ENCODE measurements around the gene TMC8. TPM values are rescaled to one million over a fixed set of nuclear protein-coding genes. Genes with fewer than 3 reads are reported as not detected.
A peak's percentile ranks its signal among the peaks of the same experiment; 100 is the strongest.
"Not testable (repeated sequence)": the region's sequence is repeated elsewhere in the genome, so short reads cannot be mapped to it uniquely, and the experiment has no call there.

TMC8 gene
- total RNA-seq, 1 donor from 2014 or later: 0.85 TPM

- DNase-seq (ENCODE audit: extremely low spot score, unreplicated experiment): no peak
- no peaks in the 10 kb centered on the region for H3K27me3 Mint-ChIP-seq
- peaks cover 3% of the 10 kb centered on the region for H3K36me3 Mint-ChIP-seq
- peak overlapping the region; percentile 12 for H3K27ac Mint-ChIP-seq
- no peak overlapping the region for H3K4me3 Mint-ChIP-seq
- H3K9me3 Mint-ChIP-seq: no peaks in the 10 kb centered on the region
- TF ChIP-seq CTCF (conservative IDR thresholded peaks at IDR 0.05): no peak
- peaks cover 6% of the 10 kb centered on the region for H3K4me1 Mint-ChIP-seq (ENCODE audit: unreplicated experiment)
Measured at GRCh38 chr17:78113804-78114785, 16.5 kb upstream of the TMC8 start.

- Mint-ChIP-seq H3K4me1 (ENCODE audit: unreplicated experiment) (peaks cover 6% of the 10 kb centered on the region), H3K27me3 (no peaks in the 10 kb centered on the region), H3K27ac (no peak overlapping the region), H3K9me3 (no peaks in the 10 kb centered on the region), H3K36me3 (peaks cover 3% of the 10 kb centered on the region), H3K4me3 (no peak overlapping the region)
- DNase-seq (ENCODE audit: extremely low spot score, unreplicated experiment): no peak
- no peak for TF ChIP-seq CTCF (conservative IDR thresholded peaks at IDR 0.05)
Measured at GRCh38 chr17:78114831-78115723, 15.5 kb upstream of the TMC8 start.

GRCh38 chr17:78115803-78116202 lies 14.8 kb upstream of the TMC8 start:
- not testable (repeated sequence) for H3K4me1 Mint-ChIP-seq (ENCODE audit: unreplicated experiment); H3K27ac Mint-ChIP-seq; H3K9me3 Mint-ChIP-seq; DNase-seq (ENCODE audit: extremely low spot score, unreplicated experiment); H3K4me3 Mint-ChIP-seq; H3K27me3 Mint-ChIP-seq; H3K36me3 Mint-ChIP-seq

GRCh38 chr17:78116411-78116810 lies 14.2 kb upstream of the TMC8 start:
- H3K4me1 Mint-ChIP-seq (ENCODE audit: unreplicated experiment): peaks cover 4% of the 10 kb centered on the region
- DNase-seq (ENCODE audit: extremely low spot score, unreplicated experiment): no peak
- H3K27me3 Mint-ChIP-seq: no peaks in the 10 kb centered on the region
- H3K9me3 Mint-ChIP-seq: no peaks in the 10 kb centered on the region
- no peak overlapping the region for H3K27ac Mint-ChIP-seq
- TF ChIP-seq CTCF (conservative IDR thresholded peaks at IDR 0.05): no peak
- peaks cover 3% of the 10 kb centered on the region for H3K36me3 Mint-ChIP-seq
- no peak overlapping the region for H3K4me3 Mint-ChIP-seq

- no peak overlapping the region for H3K27ac Mint-ChIP-seq
- peak; percentile 58 for TF ChIP-seq CTCF (conservative IDR thresholded peaks at IDR 0.05)
- peaks cover 3% of the 10 kb centered on the region for H3K36me3 Mint-ChIP-seq
- H3K9me3 Mint-ChIP-seq: no peaks in the 10 kb centered on the region
- no peaks in the 10 kb centered on the region for H3K27me3 Mint-ChIP-seq
- peaks cover 4% of the 10 kb centered on the region for H3K4me1 Mint-ChIP-seq (ENCODE audit: unreplicated experiment)
- no peak for DNase-seq (ENCODE audit: extremely low spot score, unreplicated experiment)
- no peak overlapping the region for H3K4me3 Mint-ChIP-seq
Measured at GRCh38 chr17:78117027-78117981, 13.3 kb upstream of the TMC8 start.
